HG02759 (cell line): ENCODE data around the gene ASAP2.
"Not testable (repeated sequence)": the region's sequence is repeated elsewhere in the genome, so short reads cannot be mapped to it uniquely, and the experiment has no call there.

ENCODE experiments used
- ATAC-seq: cut with Tn5 transposase; IDR thresholded peaks from one replicate; pipeline ENCODE4 v1.9.1; 2021; ENCODE audit warnings: mild to moderate bottlenecking, moderate library complexity; ENCODE audit not compliant: unreplicated experiment

ASAP2 gene

DNA sequence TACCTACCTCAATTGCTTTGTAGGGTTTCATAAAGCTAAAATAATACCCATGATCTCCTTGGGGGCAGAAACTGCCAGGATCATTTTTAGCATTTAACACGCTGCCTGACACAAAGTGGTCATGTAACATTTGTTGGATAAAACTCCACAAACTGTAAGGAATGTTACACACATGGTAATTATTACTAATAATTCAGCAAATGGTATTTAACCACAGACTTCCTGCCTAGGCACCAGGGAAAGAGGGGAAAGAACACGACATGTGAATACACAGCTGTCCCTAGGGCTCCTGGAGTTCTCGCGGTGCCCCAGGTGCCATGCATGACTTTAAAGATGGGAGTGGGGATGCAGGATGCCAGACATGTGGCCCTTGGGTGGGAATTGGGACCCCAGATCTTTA lies 43.5 kb downstream of the ASAP2 start:
- ATAC-seq, result no peak

GRCh38 chr2:9250498-9251153 lies 44.0 kb downstream of the ASAP2 start:
- ATAC-seq, result no peak

DNA sequence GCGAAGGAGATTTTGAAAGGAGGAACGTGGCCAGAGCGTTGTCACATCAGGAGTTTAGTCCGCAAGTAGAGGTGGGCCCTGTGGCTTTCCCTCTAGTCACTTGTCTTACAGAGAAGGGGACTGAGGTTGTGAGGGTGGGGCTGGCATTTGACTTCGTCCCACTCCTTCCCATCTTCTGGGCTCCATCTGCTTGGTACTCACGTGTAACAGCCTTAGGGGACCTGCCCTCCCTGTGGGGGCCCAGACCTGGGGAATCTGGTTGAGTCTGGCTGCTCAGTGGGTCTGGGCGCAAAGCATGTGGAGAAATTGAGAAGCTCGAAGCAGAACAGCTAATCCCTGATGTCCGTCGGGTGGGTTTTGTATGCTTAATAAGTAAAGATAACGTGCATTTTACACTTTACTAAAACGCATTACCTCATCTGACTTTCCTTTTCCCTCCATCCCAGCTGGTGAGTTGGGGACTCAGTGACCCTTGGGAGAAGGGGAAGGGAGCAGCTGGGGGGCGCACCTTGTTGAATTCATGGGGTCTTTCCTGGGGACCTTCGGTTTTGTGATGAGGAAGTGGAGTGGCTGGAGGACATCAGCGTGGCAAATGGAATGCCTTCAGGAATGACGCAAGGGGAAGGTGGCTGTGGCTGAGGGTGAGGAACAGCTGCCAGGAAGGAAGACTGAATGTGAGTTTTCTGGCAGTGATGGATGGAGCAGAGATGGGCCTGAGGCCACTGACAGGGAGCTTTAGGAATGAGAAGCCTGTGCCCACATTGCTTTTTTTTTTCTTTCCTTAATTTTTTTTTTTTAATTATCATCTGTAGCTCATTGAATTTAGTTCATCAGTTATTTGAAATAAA lies 44.8 kb downstream of the ASAP2 start:
- ATAC-seq, result no peak

DNA sequence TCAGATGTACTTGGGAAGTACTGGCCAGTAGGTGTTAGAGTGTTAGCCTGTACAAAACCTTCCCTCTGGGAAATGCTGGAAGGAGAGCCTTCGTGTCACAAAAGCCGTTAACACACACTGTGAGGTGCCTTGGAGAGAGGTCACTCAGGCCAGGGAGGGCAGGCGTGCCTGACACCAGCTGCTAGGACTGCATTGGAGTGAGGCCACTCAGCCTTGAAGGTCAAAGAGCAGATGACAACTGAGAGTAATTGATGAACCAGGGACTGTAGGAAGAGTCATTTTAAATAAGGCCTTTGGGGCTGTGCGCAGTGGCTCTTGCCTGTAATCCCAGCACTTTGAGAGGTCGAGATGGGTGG lies 45.4 kb downstream of the ASAP2 start:
- ATAC-seq, result no peak

DNA sequence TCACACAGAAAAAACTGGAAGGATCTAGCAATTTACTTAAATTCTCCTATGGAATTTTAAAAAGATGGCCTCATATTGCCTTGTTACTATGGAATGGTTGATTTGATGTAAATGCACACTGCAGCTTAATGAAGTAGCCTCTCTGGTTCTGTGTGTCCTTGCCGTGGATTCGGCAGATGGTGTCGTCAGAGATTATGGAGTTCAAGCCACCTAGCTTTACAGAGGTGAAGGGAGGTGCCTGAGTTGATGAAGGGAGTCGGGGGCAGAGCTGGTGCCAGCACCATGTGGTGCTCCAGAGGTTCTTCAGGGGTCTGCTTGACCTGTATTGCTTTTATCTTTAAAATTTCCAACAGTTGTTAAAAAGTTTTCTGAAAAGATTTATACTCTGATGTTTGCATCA lies 48.8 kb downstream of the ASAP2 start:
- ATAC-seq, result no peak

DNA sequence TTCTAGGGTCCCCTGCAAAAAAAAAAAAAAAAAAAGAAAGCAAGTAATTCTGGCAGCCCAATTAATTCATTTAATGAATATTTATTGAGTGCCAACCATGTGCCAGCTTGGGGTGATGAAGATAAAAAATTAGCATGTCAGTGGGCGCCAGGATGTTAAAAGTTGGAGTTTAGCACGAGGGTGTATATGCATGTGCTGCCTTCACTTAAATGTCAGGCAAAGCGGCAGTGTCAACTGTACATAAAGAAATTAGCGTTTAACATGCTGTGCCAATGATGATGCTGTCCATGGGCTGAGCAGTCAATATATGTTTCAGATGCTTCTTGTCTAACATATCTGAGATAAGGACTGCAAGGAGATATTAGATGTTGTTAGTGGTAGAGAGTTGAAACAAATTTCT lies 49.5 kb downstream of the ASAP2 start:
- no peak for ATAC-seq

GRCh38 chr2:9256570-9257043 lies 50.0 kb downstream of the ASAP2 start:
- ATAC-seq, result no peak

DNA sequence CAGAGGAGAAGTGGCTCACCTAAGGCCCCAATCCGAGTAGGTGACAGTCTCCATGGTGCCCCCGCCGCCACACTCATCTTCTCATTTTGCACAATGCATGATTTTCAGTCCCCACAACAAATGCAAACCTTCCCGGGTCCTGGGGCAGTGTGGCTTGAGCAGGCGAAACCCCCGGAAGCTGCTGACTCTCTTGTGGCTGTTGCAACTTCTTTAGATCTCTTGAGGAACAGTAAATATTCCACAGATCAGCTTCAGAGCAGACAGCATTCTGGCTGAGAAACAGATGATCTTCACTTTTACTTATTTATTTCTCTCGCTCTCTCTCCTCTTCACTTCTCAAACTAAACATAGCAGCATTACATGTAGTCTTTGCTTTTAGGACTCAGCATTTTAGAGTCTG lies 51.9 kb downstream of the ASAP2 start:
- ATAC-seq, result no peak

- no peak for ATAC-seq
These were observed 52.4 kb downstream of the ASAP2 start for GRCh38 chr2:9258953-9259399.

DNA sequence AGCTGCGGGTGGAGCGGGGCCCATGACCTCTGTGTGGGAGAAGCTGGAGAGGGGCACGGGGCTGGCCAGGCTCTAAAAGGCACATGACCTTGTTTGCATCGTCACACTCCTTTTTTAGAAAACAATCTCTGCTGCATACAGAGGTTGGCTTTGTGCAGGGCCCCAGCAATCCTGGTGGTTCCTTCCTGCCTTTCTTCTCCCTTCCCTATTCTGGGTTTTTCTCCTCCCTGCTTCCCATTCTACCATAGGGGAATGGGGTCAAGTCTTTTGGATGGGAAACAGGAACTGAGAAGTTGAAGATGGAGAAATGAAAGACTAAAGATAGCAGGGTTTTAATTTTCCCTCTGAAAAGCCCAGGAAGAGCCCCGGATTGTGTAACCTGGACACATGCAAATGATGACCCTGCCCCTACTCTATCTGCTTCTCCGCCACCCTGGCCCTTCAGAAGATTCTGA lies 53.9 kb downstream of the ASAP2 start:
- no peak for ATAC-seq

DNA sequence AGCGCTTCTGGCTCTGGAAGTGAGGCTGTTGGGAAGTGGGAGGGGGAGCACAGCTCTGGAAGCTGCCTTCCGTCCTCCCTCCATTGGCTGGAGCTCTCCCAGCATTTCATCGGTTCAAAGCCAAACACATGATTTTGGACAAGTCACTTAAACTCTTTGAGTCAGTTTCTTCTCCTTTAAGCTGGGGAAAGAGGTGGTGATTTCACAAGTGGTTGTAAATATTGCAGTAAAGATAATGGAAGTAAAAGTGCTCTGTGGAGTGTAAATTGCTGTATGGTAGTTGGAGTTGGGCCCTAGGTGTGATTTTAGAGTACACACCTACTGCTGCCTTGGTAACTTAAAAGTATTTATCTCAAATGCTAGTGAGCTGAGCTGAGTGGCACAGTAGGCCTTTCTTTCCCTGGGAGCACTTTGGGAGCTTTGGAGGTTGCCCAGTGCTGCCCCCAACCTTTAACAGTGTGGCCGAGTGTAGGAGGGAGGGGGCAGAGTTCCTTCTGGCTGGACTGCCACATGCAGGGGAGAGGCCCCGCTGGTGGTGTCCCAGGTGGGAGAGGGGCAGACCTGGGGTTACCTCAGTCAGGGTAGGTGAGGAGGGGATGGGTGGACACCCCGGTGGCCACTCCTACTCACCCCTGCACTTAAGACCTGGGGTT lies 54.7 kb downstream of the ASAP2 start:
- no peak for ATAC-seq

- ATAC-seq, result no peak
These were observed 56.1 kb downstream of the ASAP2 start for GRCh38 chr2:9262671-9263171.

GRCh38 chr2:9263428-9263827 lies 56.8 kb downstream of the ASAP2 start:
- ATAC-seq, result no peak

DNA sequence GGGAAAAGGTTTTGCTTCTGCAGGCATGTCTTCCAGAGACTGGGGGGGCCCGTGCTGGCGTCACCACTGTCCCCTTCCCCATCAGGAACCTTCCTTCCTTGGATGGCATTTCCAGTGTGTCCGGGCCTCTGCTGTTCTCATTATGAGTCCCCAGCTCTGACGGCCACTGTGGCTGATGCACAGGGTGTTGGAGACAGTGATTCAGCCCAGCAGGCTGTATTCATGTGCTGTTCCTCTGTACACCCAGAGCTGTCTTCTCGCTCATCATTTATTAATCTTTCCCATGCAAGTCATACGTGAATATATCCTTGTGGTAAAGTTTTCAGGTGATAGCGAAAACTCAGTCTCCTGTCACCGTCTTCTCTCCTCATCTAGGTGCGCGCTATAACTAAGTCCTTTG lies 57.7 kb downstream of the ASAP2 start:
- no peak for ATAC-seq

DNA sequence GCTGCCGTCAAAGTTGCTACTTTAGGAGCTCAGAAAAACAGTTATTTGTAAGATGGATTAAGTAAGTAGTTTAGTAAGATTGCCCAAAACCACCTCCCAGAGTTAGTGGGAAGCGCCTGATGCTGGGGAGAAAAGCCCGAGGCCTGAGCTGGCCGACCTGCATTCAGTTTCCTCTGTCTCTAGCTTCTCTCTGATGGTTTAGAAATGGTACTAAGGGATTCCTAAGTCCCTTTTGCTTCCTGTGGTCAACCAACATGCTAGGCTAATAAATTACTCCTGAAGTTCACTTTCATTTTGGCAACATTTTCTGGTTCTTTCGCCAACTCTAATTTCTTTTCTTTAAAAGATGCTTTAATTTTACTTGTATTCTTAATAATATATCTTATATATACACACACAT lies 60.1 kb downstream of the ASAP2 start:
- ATAC-seq, result no peak

- not testable (repeated sequence) for ATAC-seq
These were observed 60.7 kb downstream of the ASAP2 start for GRCh38 chr2:9267286-9267685.

GRCh38 chr2:9268301-9269080 lies 61.9 kb downstream of the ASAP2 start:
- ATAC-seq, result no peak

GRCh38 chr2:9269295-9269694 lies 62.7 kb downstream of the ASAP2 start:
- ATAC-seq, result no peak

GRCh38 chr2:9269695-9270360 lies 63.2 kb downstream of the ASAP2 start:
- ATAC-seq, result no peak

GRCh38 chr2:9271091-9271490 lies 64.5 kb downstream of the ASAP2 start:
- no peak for ATAC-seq
